Right renal pelvis (tissue), 4 donors: ENCODE measurements around the gene SNAP25. TPM values are rescaled to one million over a fixed set of nuclear protein-coding genes. Genes with fewer than 3 reads are reported as not detected.

Source experiments
- DNase-seq, 4 donors: peaks; one replicate each; pipeline ENCODE4 v3.0.0-alpha.2; 2013; ENCODE audit warnings: low read depth in 4 of 4, low spot score in 3 of 4, missing footprints in 1 of 4
- polyA plus RNA-seq, 4 donors: library from polyadenylated mRNA; unstranded; fragments of 120-200 nt; gene quantifications; one replicate each; pipeline ENCODE4 v1.2.1, GENCODE V29; 2013; ENCODE audit not compliant: insufficient read length in 4 of 4

SNAP25 gene
- polyA plus RNA-seq, 4 donors: 6.2 to 7.4 (median 6.7) TPM

GRCh38 chr20:10297684-10298240 lies 79.1 kb downstream of the SNAP25 start:
- no peak for DNase-seq

GRCh38 chr20:10300582-10301446 lies 82.2 kb downstream of the SNAP25 start:
- no peak for DNase-seq

- DNase-seq: no peak
Observed at GRCh38 chr20:10303852-10304251, 85.2 kb downstream of the SNAP25 start.

GRCh38 chr20:10304471-10305046 lies 85.9 kb downstream of the SNAP25 start:
- DNase-seq: no peak

- DNase-seq: no peak
Observed at GRCh38 chr20:10306440-10307358, 88.1 kb downstream of the SNAP25 start.

- no peak for DNase-seq
Observed at GRCh38 chr20:10307359-10307735, 88.7 kb downstream of the SNAP25 start.

GRCh38 chr20:10308652-10309051 lies 90.0 kb downstream of the SNAP25 start:
- DNase-seq: no peak

GRCh38 chr20:10309326-10309725 lies 90.7 kb downstream of the SNAP25 start:
- no peak for DNase-seq

GRCh38 chr20:10312111-10312510 lies 93.5 kb downstream of the SNAP25 start:
- no peak for DNase-seq

GRCh38 chr20:10313215-10313614 lies 94.6 kb downstream of the SNAP25 start:
- DNase-seq: no peak

GRCh38 chr20:10313701-10314100 lies 95.1 kb downstream of the SNAP25 start:
- no peak for DNase-seq

- no peak for DNase-seq
Observed at GRCh38 chr20:10314198-10314597, 95.6 kb downstream of the SNAP25 start.

- no peak for DNase-seq
Observed at GRCh38 chr20:10315138-10315537, 96.5 kb downstream of the SNAP25 start.

- DNase-seq: no peak
Observed at GRCh38 chr20:10316582-10316981, 98.0 kb downstream of the SNAP25 start.

- DNase-seq: no peak
Observed at GRCh38 chr20:10318291-10319024, 99.8 kb downstream of the SNAP25 start.

- DNase-seq: no peak
Observed at GRCh38 chr20:10319855-10320254, 101.2 kb downstream of the SNAP25 start.

- DNase-seq: no peak
Observed at GRCh38 chr20:10321138-10321717, 102.6 kb downstream of the SNAP25 start.

GRCh38 chr20:10322073-10323012 lies 103.7 kb downstream of the SNAP25 start:
- DNase-seq: no peak

- DNase-seq: no peak
Observed at GRCh38 chr20:10323729-10324128, 105.1 kb downstream of the SNAP25 start.
